CD4-positive, alpha-beta T cell (primary cell): ENCODE results near the gene MAP4K2. TPM values are rescaled to one million over a fixed set of nuclear protein-coding genes. Genes with fewer than 3 reads are reported as not detected.

Source experiments
- ATAC-seq: fragments of 200-7000 bp; cut with Tn5 transposase; one replicate; pipeline ENCODE4 v1.10.0; 2022; ENCODE audit warnings: mild to moderate bottlenecking; ENCODE audit not compliant: poor library complexity
- CTCF ChIA-PET: fragments of 350-600 bp; sonication (Branson Sonifier 250); formaldehyde crosslinking; loops from one replicate; lab custom pipeline; 2021; ENCODE audit warnings: antibody characterized with exemption, inconsistent platforms; lab: Charles Lee
- POLR2A ChIA-PET: fragments of 350-600 bp; sonication (Branson Sonifier 250); formaldehyde crosslinking; loops from one replicate; lab custom pipeline; 2021; ENCODE audit warnings: antibody characterized with exemption, inconsistent platforms; lab: Charles Lee
- DNase-seq, 14 experiments: peaks; one replicate each; pipeline ENCODE4 v3.0.0-alpha.2; 2013 to 2020; ENCODE audit warnings: mixed read lengths in 2 of 14
- H3K27ac ChIP-seq, 2 donors: one replicate each; pipeline versions ENCODE4 v1.5.1 to v1.7.0; 2013; ENCODE audit warnings: low read length in 2 of 2, low read depth in 1 of 2, mild to moderate bottlenecking in 1 of 2
- H3K27me3 ChIP-seq, 2 experiments: 1 replicate in 1 of 2; 2 replicates in 1 of 2; pipeline versions ENCODE4 v1.6.1 to v1.7.0; 2013; ENCODE audit warnings: low read length in 2 of 2, control low read depth in 1 of 2, mild to moderate bottlenecking in 1 of 2, moderate library complexity in 1 of 2; ENCODE audit not compliant: insufficient read depth in 2 of 2, control insufficient read depth in 1 of 2
- H3K36me3 ChIP-seq: one replicate; pipeline ENCODE4 v1.6.1; 2013; ENCODE audit warnings: low read length, control low read depth; ENCODE audit not compliant: insufficient read depth
- H3K4me1 ChIP-seq: one replicate; pipeline ENCODE4 v1.6.1; 2013; ENCODE audit warnings: low read length, control low read depth; ENCODE audit not compliant: insufficient read depth
- H3K4me3 ChIP-seq: one replicate; pipeline ENCODE4 v1.5.1; 2013; ENCODE audit warnings: mild to moderate bottlenecking, low read length, moderate library complexity
- H3K9me3 ChIP-seq, 2 experiments: 1 replicate in 1 of 2; 2 replicates in 1 of 2; pipeline versions ENCODE4 v1.6.1 to v1.7.0; 2013; ENCODE audit warnings: low read length in 2 of 2, mild to moderate bottlenecking in 2 of 2, control low read depth in 1 of 2, moderate library complexity in 1 of 2; ENCODE audit not compliant: control insufficient read depth in 1 of 2, insufficient read depth in 1 of 2
- H3K27ac Mint-ChIP-seq: one replicate; pipeline ENCODE4 v1.8.0; 2020; ENCODE audit warnings: mixed read lengths
- H3K27me3 Mint-ChIP-seq: one replicate; pipeline ENCODE4 v1.8.0; 2021; ENCODE audit warnings: mixed read lengths
- H3K36me3 Mint-ChIP-seq: one replicate; pipeline ENCODE4 v1.8.0; 2021; ENCODE audit warnings: low read depth, mixed read lengths
- H3K4me1 Mint-ChIP-seq: one replicate; pipeline ENCODE4 v1.8.0; 2021; ENCODE audit warnings: low read depth, mixed read lengths
- H3K4me3 Mint-ChIP-seq: one replicate; pipeline ENCODE4 v1.8.0; 2020; ENCODE audit warnings: mild to moderate bottlenecking, mixed read lengths
- H3K9me3 Mint-ChIP-seq: one replicate; pipeline ENCODE4 v1.8.0; 2020; ENCODE audit warnings: mixed read lengths
- intact Hi-C, 2 experiments: fragments of 100-400 bp; cut with DNase I in 1 of 2; cut with micrococcal nuclease in 1 of 2; formaldehyde crosslinking; loops; one replicate each; pipeline versions ENCODE4 v1.15.1 to v1.9.0; 2023 to 2025; cut with DNase I, micrococcal nuclease
- total RNA-seq, 174 experiments: library from RNA in 2 of 174; stranded (reverse) in 2 of 174; gene quantifications; one replicate each; pipeline ENCODE4 v1.2.3 and lab custom pipeline; 2021 to 2026
- TF ChIP-seq, protein P1 (sequence below): fragments of 200-600 bp; IDR thresholded peaks from one replicate; pipeline ENCODE4 v1.8.0; 2022; ENCODE audit warnings: antibody characterized with exemption, mild to moderate bottlenecking

MAP4K2 gene
- total RNA-seq, 2 experiments from 2014 or later = 71.9 to 74.1 TPM

DNA sequence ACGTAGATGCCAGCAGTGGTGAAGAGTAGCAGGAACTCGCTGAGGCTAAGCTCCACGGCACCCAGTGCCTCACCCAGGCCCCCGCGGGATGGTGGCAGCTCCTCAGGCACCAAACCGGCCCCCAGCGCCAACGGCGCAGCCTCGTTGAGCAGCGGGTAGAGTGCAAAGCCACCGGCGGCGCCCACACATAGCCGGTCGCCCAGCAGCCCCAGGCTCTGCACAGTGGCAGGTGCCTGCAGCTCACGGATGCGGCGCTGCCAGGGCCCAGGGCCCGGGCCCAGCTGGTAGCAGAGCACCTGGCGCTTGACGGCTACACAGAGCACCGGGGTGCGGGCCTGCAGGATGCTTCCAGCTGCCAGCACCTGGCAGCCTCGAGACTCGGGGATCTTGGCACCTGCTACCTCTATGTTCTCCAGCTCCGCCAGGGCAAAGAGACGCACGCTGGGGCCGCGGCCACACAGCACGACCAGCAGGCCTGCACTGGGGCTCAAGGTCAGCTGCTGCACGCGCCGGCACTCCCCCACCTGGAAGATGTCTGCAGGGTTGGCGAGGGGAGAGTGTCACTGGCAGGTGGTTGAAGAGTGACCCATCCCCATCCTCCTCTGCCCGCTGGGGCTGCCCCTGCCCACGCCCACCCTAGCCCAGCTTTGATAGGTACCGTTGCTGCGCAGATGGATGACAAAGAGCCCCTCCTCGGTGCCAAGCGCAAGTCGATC is 26.7 kb upstream of the MAP4K2 start:
- H3K27me3 ChIP-seq = no peaks in the 10 kb centered on the region
- H3K36me3 Mint-ChIP-seq = peaks cover 14% of the 10 kb centered on the region
- H3K9me3 Mint-ChIP-seq = no peaks in the 10 kb centered on the region
- H3K4me1 Mint-ChIP-seq = no peaks in the 10 kb centered on the region
- no peaks in the 10 kb centered on the region for H3K27me3 Mint-ChIP-seq
- CTCF ChIA-PET = no interaction called here
- no peak overlapping the region for H3K27ac Mint-ChIP-seq
- TF ChIP-seq, protein P1, sequence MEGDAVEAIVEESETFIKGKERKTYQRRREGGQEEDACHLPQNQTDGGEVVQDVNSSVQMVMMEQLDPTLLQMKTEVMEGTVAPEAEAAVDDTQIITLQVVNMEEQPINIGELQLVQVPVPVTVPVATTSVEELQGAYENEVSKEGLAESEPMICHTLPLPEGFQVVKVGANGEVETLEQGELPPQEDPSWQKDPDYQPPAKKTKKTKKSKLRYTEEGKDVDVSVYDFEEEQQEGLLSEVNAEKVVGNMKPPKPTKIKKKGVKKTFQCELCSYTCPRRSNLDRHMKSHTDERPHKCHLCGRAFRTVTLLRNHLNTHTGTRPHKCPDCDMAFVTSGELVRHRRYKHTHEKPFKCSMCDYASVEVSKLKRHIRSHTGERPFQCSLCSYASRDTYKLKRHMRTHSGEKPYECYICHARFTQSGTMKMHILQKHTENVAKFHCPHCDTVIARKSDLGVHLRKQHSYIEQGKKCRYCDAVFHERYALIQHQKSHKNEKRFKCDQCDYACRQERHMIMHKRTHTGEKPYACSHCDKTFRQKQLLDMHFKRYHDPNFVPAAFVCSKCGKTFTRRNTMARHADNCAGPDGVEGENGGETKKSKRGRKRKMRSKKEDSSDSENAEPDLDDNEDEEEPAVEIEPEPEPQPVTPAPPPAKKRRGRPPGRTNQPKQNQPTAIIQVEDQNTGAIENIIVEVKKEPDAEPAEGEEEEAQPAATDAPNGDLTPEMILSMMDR = no peak
- intact Hi-C loops = no loop called here
- H3K4me3 Mint-ChIP-seq = no peak overlapping the region
- H3K4me1 ChIP-seq = no peaks in the 10 kb centered on the region
- no peaks in the 10 kb centered on the region for H3K9me3 ChIP-seq
- ATAC-seq (no peak), DNase-seq (no peak)
- no peak overlapping the region for H3K27ac ChIP-seq
- POLR2A ChIA-PET = interaction anchor here (0.9 kb wide), 1 partner anchor 19 kb away, joined by 3 read pairs; the partner anchor contains the start of gene MEN1
- H3K36me3 ChIP-seq = peaks cover 18% of the 10 kb centered on the region
- H3K4me3 ChIP-seq = no peak overlapping the region

DNA sequence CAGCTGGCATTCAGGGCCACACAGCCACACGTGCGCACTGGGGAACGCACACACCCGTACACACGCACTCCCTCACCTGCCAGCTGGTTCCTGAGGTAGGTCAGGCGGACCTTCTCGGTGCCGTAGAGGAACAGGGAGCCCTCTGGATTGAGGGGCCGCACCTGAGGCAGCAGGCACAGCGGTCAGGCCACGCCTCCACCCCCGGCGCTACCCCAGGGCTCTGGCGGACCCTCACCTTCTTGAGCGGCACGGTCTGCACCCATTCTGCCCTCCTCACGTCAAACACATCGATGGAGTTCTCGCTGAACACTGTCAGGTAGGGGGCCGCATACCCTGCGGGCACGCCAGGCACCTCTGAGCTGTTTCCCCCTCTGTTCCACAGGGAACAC is 24.4 kb upstream of the MAP4K2 start:
- Mint-ChIP-seq H3K27ac (no peak overlapping the region), H3K36me3 (peaks cover 14% of the 10 kb centered on the region), H3K9me3 (no peaks in the 10 kb centered on the region), H3K4me1 (no peaks in the 10 kb centered on the region), H3K4me3 (no peak overlapping the region), H3K27me3 (no peaks in the 10 kb centered on the region)
- Histone ChIP-seq H3K4me3 (no peak overlapping the region), H3K27ac (no peak overlapping the region), H3K9me3 (no peaks in the 10 kb centered on the region), H3K27me3 (no peaks in the 10 kb centered on the region), H3K4me1 (no peaks in the 10 kb centered on the region), H3K36me3 (peaks cover 5% of the 10 kb centered on the region)
- DNase-seq = peak in 1 of 14 experiments; percentile 28
- intact Hi-C loops = no loop called here
- TF ChIP-seq, protein P1 = no peak
- POLR2A ChIA-PET = no interaction called here
- no peak for ATAC-seq
- CTCF ChIA-PET = no interaction called here

DNA sequence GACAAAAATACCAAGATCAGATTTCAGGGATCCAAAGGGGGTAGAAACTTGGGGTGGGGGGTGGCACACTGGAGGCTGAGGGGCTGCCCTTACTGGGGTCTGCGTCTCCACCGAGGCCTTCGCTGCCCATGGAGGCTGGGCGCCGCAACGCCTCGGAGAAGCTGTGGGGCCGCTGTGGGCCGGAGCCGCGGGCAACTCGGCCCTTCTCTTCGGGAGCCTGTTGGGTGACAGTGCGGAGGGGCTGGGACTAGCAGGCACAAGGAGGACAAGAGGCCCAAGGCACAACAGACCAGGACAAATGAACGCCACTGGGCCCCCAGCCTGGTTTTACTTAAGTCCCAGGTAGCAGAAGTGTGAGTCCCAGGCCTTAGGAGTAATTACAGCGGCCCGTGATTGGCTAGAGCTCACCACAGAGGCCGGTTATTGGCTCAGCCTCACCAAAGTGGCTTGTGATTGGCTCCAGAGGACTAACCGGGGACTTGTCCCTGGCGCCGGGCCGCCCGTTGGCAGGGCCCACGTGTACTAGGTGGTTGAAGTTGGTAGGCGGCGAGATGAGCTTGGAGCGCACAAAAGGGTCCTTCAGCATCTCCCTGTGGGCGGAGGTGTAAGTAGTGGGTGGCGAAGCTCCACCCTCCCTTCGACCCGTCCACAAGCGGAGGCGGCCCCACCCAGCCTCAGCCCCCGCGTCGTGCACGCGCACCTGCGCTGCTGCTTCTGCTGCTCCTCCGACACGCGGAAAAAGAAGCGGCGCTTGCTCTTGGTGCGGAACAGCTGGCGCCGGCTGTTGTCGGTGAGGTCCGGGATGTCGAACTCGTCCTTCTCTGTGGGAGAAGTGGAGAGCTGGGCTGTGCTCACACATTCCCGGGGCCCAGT is 23.8 kb upstream of the MAP4K2 start:
- Mint-ChIP-seq H3K4me3 (no peak overlapping the region), H3K9me3 (no peaks in the 10 kb centered on the region), H3K4me1 (no peaks in the 10 kb centered on the region), H3K36me3 (peaks cover 10% of the 10 kb centered on the region), H3K27me3 (no peaks in the 10 kb centered on the region), H3K27ac (no peak overlapping the region)
- Histone ChIP-seq H3K4me3 (no peak overlapping the region), H3K27ac (no peak overlapping the region), H3K9me3 (no peaks in the 10 kb centered on the region), H3K4me1 (no peaks in the 10 kb centered on the region), H3K36me3 (peaks cover 5% of the 10 kb centered on the region), H3K27me3 (no peaks in the 10 kb centered on the region)
- TF ChIP-seq, protein P1 = no peak
- ATAC-seq (no peak), DNase-seq (no peak)
- intact Hi-C loops = no loop called here
- CTCF ChIA-PET = no interaction called here
- POLR2A ChIA-PET = no interaction called here
